Ovary (tissue), 9 donors: ENCODE data around the gene TENM4. TPM values are rescaled to one million over a fixed set of nuclear protein-coding genes. Genes with fewer than 3 reads are reported as not detected.

Experiments used
- DNase-seq, 5 donors: peaks; one replicate each; pipeline ENCODE4 v3.0.0-alpha.2; 2019 to 2020
- H3K27ac ChIP-seq, 2 donors: fragments of 200-600 bp; one replicate each; pipeline versions ENCODE4 v1.5.1 to v1.8.0; 2019 to 2022
- H3K27me3 ChIP-seq: fragments of 200-600 bp; one replicate; pipeline ENCODE4 v1.8.0; 2022
- H3K36me3 ChIP-seq: fragments of 200-600 bp; sonication (generic); one replicate; pipeline ENCODE4 v1.5.1; 2019
- H3K4me1 ChIP-seq: one replicate; pipeline ENCODE4 v1.8.1; 2013; ENCODE audit warnings: mild to moderate bottlenecking, moderate library complexity; ENCODE audit not compliant: insufficient read depth
- H3K4me3 ChIP-seq: fragments of 200-600 bp; sonication (generic); one replicate; pipeline ENCODE4 v1.5.1; 2017
- H3K9me3 ChIP-seq, 2 donors: fragments of 200-600 bp in 1 of 2; sonication (generic) in 1 of 2; one replicate each; pipeline versions ENCODE4 v1.5.1 to v1.8.1; 2013 to 2019; ENCODE audit warnings: mild to moderate bottlenecking in 1 of 2, moderate library complexity in 1 of 2
- CTCF ChIP-seq, 3 donors: fragments of 450-650 bp in 2 of 3; fragments of 200-600 bp in 1 of 3; IDR thresholded peaks; one replicate each; pipeline versions ENCODE4 v1.5.1 to v1.8.0; 2016 to 2022; ENCODE audit warnings: antibody characterized with exemption in 3 of 3, mild to moderate bottlenecking in 1 of 3
- EP300 ChIP-seq: sonication (generic); formaldehyde crosslinking; IDR thresholded peaks from one replicate; pipeline ENCODE4 v1.6.1; 2017; ENCODE audit warnings: antibody characterized with exemption
- POLR2A ChIP-seq: fragments of 450-650 bp; IDR thresholded peaks from one replicate; pipeline ENCODE4 v1.6.1; 2017; ENCODE audit warnings: antibody characterized with exemption, mild to moderate bottlenecking, moderate library complexity
- WGBS, 3 donors: extraction: QIAGEN DNeasy Blood & Tissue Kit in 1 of 3; methylation state at CpG; one replicate each; pipeline versions ENCODE4 v1.1.5 to v1.1.7; 2013 to 2017; 5-methylcytosine and 5-hydroxymethylcytosine counted together
- intact Hi-C, 4 donors: fragments of 100-400 bp; cut with DNase I; formaldehyde crosslinking; loops; one replicate each; pipeline versions ENCODE4 v1.11.0 to v1.15.1; 2022 to 2023
- polyA plus RNA-seq, 2 donors: library from polyadenylated mRNA; stranded (reverse); fragments of 200-250 nt in 1 of 2; fragments of 350-450 nt in 1 of 2; fragmentation: Illumina TruSeq in 1 of 2; extraction: RNeasy Lipid Tissue Mini Kit (QIAGEN cat#74804) in 1 of 2; gene quantifications; one replicate each; pipeline ENCODE4 v1.2.3, GENCODE V29; 2013 to 2014
- total RNA-seq, 7 donors: library from RNA; depleted of rRNA in 2 of 7; stranded (reverse); fragments of >200 nt in 2 of 7; fragmentation: NEBNext Ultra II Directional in 3 of 7; extraction: Animal tissue kit (Norgen Biotek cat#: 25700) in 3 of 7; gene quantifications; one replicate each; pipeline versions ENCODE4 v1.1.0 to v1.2.4, GENCODE V29; 2016 to 2023
- donor health status: DM: no; HTN: no; CAD: no; lungs with moderate emphysema.
- donor health status: DM: no; HTN: no; CAD: no.
- donor health status: Bipolar disorder and iron deficiency.
- donor health status: DM: yes; HTN: yes; CAD: no.
- donor health status: DM: no; HTN: no; CAD: no.
- donor health status: DM: yes; HTN: yes; CAD: no.

The TENM4 gene
- total and polyA plus RNA-seq, 9 donors, result 11.0 to 206 (median 107) TPM

- H3K27ac ChIP-seq, result no peak overlapping the region
- intact Hi-C loops, result no loop called here
- 89 to 90% (median 89%) methylated on average over 10 of the region's 10 CpGs for WGBS, 3 donors
- no peak for DNase-seq
- no peaks in the 10 kb centered on the region for H3K27me3 ChIP-seq
- H3K4me3 ChIP-seq, result no peak overlapping the region
- no peak for TF ChIP-seq POLR2A
- H3K4me1 ChIP-seq, result peaks cover 4% of the 10 kb centered on the region
- no peaks in the 10 kb centered on the region for H3K9me3 ChIP-seq
- no peaks in the 10 kb centered on the region for H3K36me3 ChIP-seq
Observed at GRCh38 chr11:79045018-79045799, 395.6 kb downstream of the TENM4 start.

GRCh38 chr11:79044201-79044600 lies 396.6 kb downstream of the TENM4 start:
- Histone ChIP-seq H3K4me1 (peaks cover 4% of the 10 kb centered on the region), H3K9me3 (no peaks in the 10 kb centered on the region), H3K27ac (no peak overlapping the region), H3K36me3 (no peaks in the 10 kb centered on the region), H3K27me3 (no peaks in the 10 kb centered on the region), H3K4me3 (no peak overlapping the region)
- TF ChIP-seq POLR2A (no peak), EP300 (no peak), CTCF (IDR thresholded peaks at IDR 0.05) (no peak)
- 73 to 92% (median 90%) methylated on average over 2 of the region's 2 CpGs for WGBS, 3 donors
- no peak for DNase-seq
- intact Hi-C loops, result no loop called here

GRCh38 chr11:79043726-79044125 lies 397.1 kb downstream of the TENM4 start:
- Histone ChIP-seq H3K4me1 (peaks cover 4% of the 10 kb centered on the region), H3K27ac (no peak overlapping the region), H3K27me3 (no peaks in the 10 kb centered on the region), H3K4me3 (no peak overlapping the region), H3K9me3 (no peaks in the 10 kb centered on the region), H3K36me3 (no peaks in the 10 kb centered on the region)
- intact Hi-C loops, result no loop called here
- TF ChIP-seq EP300 (no peak), CTCF (IDR thresholded peaks at IDR 0.05) (no peak), POLR2A (no peak)
- no peak for DNase-seq
- 27 to 56% (median 27%) methylated on average over 3 of the region's 3 CpGs for WGBS, 3 donors

- no peak for TF ChIP-seq CTCF (IDR thresholded peaks at IDR 0.05)
- no peak for TF ChIP-seq EP300
- no peak for TF ChIP-seq POLR2A
- Histone ChIP-seq H3K27ac (no peak overlapping the region), H3K27me3 (no peaks in the 10 kb centered on the region), H3K9me3 (no peaks in the 10 kb centered on the region), H3K36me3 (no peaks in the 10 kb centered on the region), H3K4me1 (peaks cover 4% of the 10 kb centered on the region), H3K4me3 (no peak overlapping the region)
- intact Hi-C loops, result no loop called here
- 97 to 99% (median 98%) methylated on average over 2 of the region's 2 CpGs for WGBS, 3 donors
- no peak for DNase-seq
Observed at GRCh38 chr11:79042824-79043223, 398.0 kb downstream of the TENM4 start.

GRCh38 chr11:79040348-79040747 lies 400.5 kb downstream of the TENM4 start:
- Histone ChIP-seq H3K4me3 (no peak overlapping the region), H3K27me3 (no peaks in the 10 kb centered on the region), H3K36me3 (no peaks in the 10 kb centered on the region), H3K27ac (no peak overlapping the region), H3K4me1 (peaks cover 4% of the 10 kb centered on the region), H3K9me3 (no peaks in the 10 kb centered on the region)
- DNase-seq, result no peak
- no peak for TF ChIP-seq CTCF (IDR thresholded peaks at IDR 0.05)
- TF ChIP-seq EP300, result no peak
- no peak for TF ChIP-seq POLR2A
- WGBS, 3 donors, result 77 to 91% (median 79%) methylated on average over 1 of the region's 1 CpG
- intact Hi-C loops, result no loop called here
